Kidney (tissue), 14 donors: ENCODE data around the gene MPP7. TPM values are rescaled to one million over a fixed set of nuclear protein-coding genes. Genes with fewer than 3 reads are reported as not detected.

Experiments
- DNase-seq, 5 donors: peaks; one replicate each; pipeline ENCODE4 v3.0.0-alpha.2; 2013 to 2020
- FAIRE-seq: peaks from 2 replicates; lab custom pipeline; 2012; peaks lifted over from hg19 to GRCh38; lab: Jason Lieb, UNC
- H3K27ac ChIP-seq, 2 donors: one replicate each; pipeline ENCODE4 v1.7.0; 2013; ENCODE audit warnings: low read depth in 2 of 2, low read length in 2 of 2, inconsistent platforms in 1 of 2
- H3K27me3 ChIP-seq: one replicate; pipeline ENCODE4 v1.7.1; 2013; ENCODE audit warnings: low read length, inconsistent platforms; ENCODE audit not compliant: control insufficient read depth, insufficient read depth
- H3K36me3 ChIP-seq, 3 donors: one replicate each; pipeline versions ENCODE4 v1.7.0 to v1.7.1; 2013; ENCODE audit warnings: low read length in 3 of 3, control low read depth in 1 of 3, inconsistent platforms in 1 of 3; ENCODE audit not compliant: insufficient read depth in 3 of 3, control insufficient read depth in 2 of 3
- H3K4me1 ChIP-seq, 3 donors: one replicate each; pipeline versions ENCODE4 v1.7.0 to v1.7.1; 2013; ENCODE audit warnings: low read length in 3 of 3, inconsistent platforms in 1 of 3, low read depth in 1 of 3; ENCODE audit not compliant: control insufficient read depth in 2 of 3, insufficient read depth in 2 of 3
- H3K4me3 ChIP-seq, 3 donors: one replicate each; pipeline versions ENCODE4 v1.7.0 to v1.8.1; 2013; ENCODE audit warnings: low read length in 3 of 3, control low read depth in 1 of 3, inconsistent platforms in 1 of 3
- H3K9ac ChIP-seq, 3 donors: one replicate each; pipeline versions ENCODE4 v1.7.0 to v1.7.1; 2013; ENCODE audit warnings: low read length in 3 of 3, control low read depth in 1 of 3, inconsistent platforms in 1 of 3
- H3K9me3 ChIP-seq, 3 donors: one replicate each; pipeline versions ENCODE4 v1.7.0 to v1.7.1; 2013; ENCODE audit warnings: low read length in 3 of 3, control low read depth in 1 of 3, inconsistent platforms in 1 of 3; ENCODE audit not compliant: control insufficient read depth in 2 of 3, insufficient read depth in 1 of 3
- CTCF ChIP-seq: IDR thresholded peaks from 3 replicates; pipeline ENCODE4 v1.5.1; 2012; ENCODE audit warnings: mild to moderate bottlenecking, moderate library complexity, borderline replicate concordance; ENCODE audit not compliant: insufficient read depth; ENCODE audit errors: extremely low read depth
- intact Hi-C: fragments of 100-400 bp; cut with DNase I; formaldehyde crosslinking; loops from one replicate; pipeline ENCODE4 v1.11.1; 2022
- polyA plus RNA-seq: library from polyadenylated mRNA; stranded (reverse); fragments of 350-450 nt; fragmentation: Illumina TruSeq; extraction: RNeasy Lipid Tissue Mini Kit (QIAGEN cat#74804); gene quantifications from one replicate; pipeline ENCODE4 v1.2.3, GENCODE V29; 2014; ENCODE audit warnings: low read depth, low replicate concordance; ENCODE audit not compliant: insufficient read depth
- total RNA-seq: library from RNA; stranded (reverse); fragmentation: NEBNext Ultra II Directional; extraction: Animal tissue kit (Norgen Biotek cat#: 25700); gene quantifications from one replicate; pipeline ENCODE4 v1.2.1, GENCODE V29; 2021
- donor health status: control.
- donor health status: control.
- donor health status: control.
- donor health status: control.
- donor health status: control.
- donor health status: DM: yes; HTN: yes; CAD: no.
- donor health status: Normal renal cell carcinoma (clear cell type).

Gene MPP7
- total and polyA plus RNA-seq, 2 donors from 2014 or later = 6.8 to 11.6 TPM

- no peak overlapping the region for H3K9ac ChIP-seq
- H3K27me3 ChIP-seq = no peaks in the 10 kb centered on the region
- H3K4me1 ChIP-seq = peaks cover 0 to 4% (median 2%) of the 10 kb centered on the region in 3 donors
- TF ChIP-seq CTCF = no peak
- FAIRE-seq = no peak
- H3K36me3 ChIP-seq = no peaks in the 10 kb centered on the region
- no peak for DNase-seq
- no peaks in the 10 kb centered on the region for H3K9me3 ChIP-seq
- intact Hi-C loops = no loop called here
- no peak overlapping the region for H3K27ac ChIP-seq
- H3K4me3 ChIP-seq = no peak overlapping the region
These were observed 24.0 kb downstream of the MPP7 start for GRCh38 chr10:28278842-28279241.

- H3K36me3 ChIP-seq = no peaks in the 10 kb centered on the region
- intact Hi-C loops = no loop called here
- H3K9me3 ChIP-seq = no peaks in the 10 kb centered on the region
- H3K27me3 ChIP-seq = no peaks in the 10 kb centered on the region
- H3K4me3 ChIP-seq = no peak overlapping the region
- FAIRE-seq (no peak), DNase-seq (no peak)
- H3K27ac ChIP-seq = no peak overlapping the region
- H3K9ac ChIP-seq = no peak overlapping the region
- no peak for TF ChIP-seq CTCF
- no peaks in the 10 kb centered on the region for H3K4me1 ChIP-seq
These were observed 26.5 kb downstream of the MPP7 start for GRCh38 chr10:28276384-28276783.

- Histone ChIP-seq H3K4me1 (no peaks in the 10 kb centered on the region), H3K27me3 (no peaks in the 10 kb centered on the region), H3K9me3 (no peaks in the 10 kb centered on the region), H3K9ac (no peak overlapping the region), H3K27ac (no peak overlapping the region), H3K36me3 (no peaks in the 10 kb centered on the region), H3K4me3 (no peak overlapping the region)
- DNase-seq (no peak), FAIRE-seq (no peak)
- TF ChIP-seq CTCF = no peak
- intact Hi-C loops = no loop called here
These were observed 28.4 kb downstream of the MPP7 start for GRCh38 chr10:28274475-28274874.

- no peak overlapping the region for H3K9ac ChIP-seq
- no peak for TF ChIP-seq CTCF
- no peak overlapping the region for H3K4me3 ChIP-seq
- no peaks in the 10 kb centered on the region for H3K4me1 ChIP-seq
- no peaks in the 10 kb centered on the region for H3K9me3 ChIP-seq
- no peak for DNase-seq
- intact Hi-C loops = no loop called here
- no peak overlapping the region for H3K27ac ChIP-seq
- no peak for FAIRE-seq
- H3K27me3 ChIP-seq = no peaks in the 10 kb centered on the region
- H3K36me3 ChIP-seq = no peaks in the 10 kb centered on the region
These were observed 29.5 kb downstream of the MPP7 start for GRCh38 chr10:28273343-28273742.
